GM18508 (cell line): Measurements from ENCODE around the gene GPX4.

Experiments
- ATAC-seq: cut with Tn5 transposase; IDR thresholded peaks from one replicate; pipeline ENCODE4 v1.9.1; 2021; ENCODE audit warnings: moderate number of reproducible peaks; ENCODE audit not compliant: insufficient read depth, unreplicated experiment

The GPX4 gene, protein sequence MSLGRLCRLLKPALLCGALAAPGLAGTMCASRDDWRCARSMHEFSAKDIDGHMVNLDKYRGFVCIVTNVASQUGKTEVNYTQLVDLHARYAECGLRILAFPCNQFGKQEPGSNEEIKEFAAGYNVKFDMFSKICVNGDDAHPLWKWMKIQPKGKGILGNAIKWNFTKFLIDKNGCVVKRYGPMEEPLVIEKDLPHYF

DNA sequence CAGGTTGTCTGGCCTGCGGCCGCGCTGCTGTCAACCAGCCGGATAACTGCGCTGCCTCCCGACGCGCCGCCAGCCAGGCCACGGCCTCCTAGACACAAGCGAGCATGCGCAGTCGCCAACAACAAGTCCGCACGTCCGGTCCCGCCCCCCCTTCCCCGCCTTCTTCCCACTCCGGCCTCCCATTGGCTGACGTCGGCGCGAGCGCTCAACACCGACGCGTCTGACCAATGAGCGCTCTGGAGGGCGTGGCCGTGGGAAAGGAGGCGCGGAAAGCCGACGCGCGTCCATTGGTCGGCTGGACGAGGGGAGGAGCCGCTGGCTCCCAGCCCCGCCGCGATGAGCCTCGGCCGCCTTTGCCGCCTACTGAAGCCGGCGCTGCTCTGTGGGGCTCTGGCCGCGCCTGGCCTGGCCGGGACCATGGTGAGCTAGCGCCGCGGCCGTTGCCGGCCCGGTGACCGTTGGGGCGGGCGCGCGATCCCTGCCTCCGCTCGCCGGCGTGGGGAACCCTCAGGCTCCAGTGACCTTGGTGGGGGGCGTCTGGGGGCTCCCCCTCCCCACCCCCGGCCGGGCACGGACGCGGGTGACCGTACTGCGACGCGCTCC, at the start of gene GPX4:
Gene GPX4 (plus strand): TSS at position 287 of the 603 bp plus-strand sequence. CDS start 50 bp downstream, at position 337.
- peak; percentile 35 for ATAC-seq

DNA sequence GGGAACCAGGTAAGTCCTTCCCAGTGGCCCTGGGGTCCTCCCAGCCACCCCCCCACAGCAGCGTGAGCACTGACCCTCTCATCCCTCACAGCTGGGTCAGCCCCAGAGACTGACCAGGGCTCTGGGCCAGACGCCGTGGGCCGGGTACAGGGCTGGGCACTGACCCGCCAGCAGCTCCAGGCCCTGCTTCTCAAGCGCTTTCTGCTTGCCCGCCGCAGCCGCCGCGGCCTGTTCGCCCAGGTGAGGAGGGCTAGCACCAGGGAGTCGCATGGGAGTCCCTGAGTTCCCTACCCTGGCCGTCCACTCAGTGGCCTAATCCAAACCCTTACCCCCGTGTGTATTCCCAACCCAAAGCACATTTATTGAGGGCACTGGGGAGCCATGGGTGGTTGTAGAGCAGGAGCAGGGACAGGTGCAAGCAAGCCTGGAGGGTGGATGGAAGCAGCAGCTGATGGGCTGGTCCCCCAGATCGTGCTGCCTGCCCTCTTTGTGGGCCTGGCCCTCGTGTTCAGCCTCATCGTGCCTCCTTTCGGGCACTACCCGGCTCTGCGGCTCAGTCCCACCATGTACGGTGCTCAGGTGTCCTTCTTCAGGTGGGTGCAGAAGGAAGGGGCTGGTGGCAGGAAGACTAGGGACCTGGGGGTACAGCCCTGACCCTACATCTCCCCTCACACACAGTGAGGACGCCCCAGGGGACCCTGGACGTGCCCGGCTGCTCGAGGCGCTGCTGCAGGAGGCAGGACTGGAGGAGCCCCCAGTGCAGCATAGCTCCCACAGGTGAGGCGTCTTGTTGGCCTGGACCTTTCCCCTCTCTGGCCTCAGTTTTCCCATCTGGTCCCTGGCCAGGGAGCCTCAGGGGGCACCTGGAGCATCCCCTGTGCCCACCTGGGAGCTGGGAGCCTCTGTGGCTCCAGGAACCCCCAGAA, 49.4 kb upstream of the GPX4 start:
- ATAC-seq, result no peak

- ATAC-seq, result no peak
These were observed 48.8 kb upstream of the GPX4 start for GRCh38 chr19:1055028-1055425.

GRCh38 chr19:1055886-1056620, 47.7 kb upstream of the GPX4 start:
- no peak for ATAC-seq

DNA sequence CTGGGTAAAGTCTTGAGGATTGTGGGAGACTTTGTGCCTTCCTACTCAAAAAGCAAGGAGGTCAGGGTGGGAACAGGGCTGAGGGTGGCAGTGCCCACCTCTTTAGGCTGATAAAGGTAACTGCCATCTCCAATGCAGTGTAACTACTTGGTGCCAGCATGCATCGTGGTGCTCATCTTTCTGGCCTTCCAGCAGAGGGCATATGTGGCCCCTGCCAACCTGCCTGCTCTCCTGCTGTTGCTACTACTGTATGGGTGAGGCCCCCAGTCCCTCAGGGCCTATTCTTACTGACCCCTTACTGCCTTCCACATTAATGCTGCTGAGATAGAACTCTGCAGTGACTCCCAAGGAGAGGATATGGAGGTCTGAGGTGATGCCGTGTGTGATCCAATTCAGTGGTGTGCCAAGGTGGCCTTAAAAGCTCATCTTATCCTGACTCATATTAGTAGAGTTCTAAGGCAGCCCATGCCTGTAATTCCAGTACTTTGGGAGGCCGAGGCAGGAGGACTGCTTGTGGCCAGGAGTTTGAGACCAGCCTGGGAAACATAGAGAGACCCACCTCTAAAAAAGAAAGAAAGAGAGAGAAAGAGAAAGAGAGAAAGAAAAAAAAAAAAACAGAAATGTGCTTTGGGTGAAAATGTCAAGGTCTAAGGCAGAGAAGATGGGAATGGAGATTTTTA, 46.5 kb upstream of the GPX4 start:
- no peak for ATAC-seq

DNA sequence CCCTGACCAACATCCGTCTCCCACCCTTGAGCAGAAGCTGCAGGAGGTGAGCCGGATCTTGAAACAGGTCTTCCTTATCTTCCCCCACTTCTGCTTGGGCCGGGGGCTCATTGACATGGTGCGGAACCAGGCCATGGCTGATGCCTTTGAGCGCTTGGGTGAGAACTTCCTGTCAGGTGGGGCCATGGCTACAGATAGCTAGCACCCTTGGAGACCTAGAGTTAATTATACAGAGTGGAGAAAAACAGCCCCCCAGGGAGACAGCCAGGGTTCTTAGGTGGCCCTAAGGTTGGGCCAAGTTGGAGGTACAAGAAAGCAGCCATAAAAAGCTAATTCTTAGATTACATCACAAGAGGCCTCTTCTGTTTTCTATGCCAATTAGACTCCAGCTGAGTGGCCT, 45.7 kb upstream of the GPX4 start:
- no peak for ATAC-seq

- ATAC-seq, result no peak
These were observed 43.1 kb upstream of the GPX4 start for GRCh38 chr19:1060689-1061088.

DNA sequence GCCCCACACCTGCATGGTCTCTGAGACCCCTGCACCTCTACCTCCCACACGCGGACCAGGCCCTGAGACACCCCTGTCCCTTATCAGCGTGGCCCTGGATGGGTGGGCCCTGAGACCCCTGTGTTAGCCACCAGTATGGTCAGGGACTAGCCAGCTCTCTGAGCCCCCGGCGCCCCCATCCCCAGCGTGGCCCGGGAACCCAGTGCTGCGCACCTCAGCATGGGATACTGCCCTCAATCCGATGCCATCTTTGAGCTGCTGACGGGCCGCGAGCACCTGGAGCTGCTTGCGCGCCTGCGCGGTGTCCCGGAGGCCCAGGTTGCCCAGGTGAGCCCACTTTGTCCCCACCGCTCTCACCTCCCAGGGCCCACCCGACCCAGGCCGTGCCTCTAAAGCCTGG, 41.8 kb upstream of the GPX4 start:
- no peak for ATAC-seq

GRCh38 chr19:1062387-1063029, 41.3 kb upstream of the GPX4 start:
- ATAC-seq, result no peak

GRCh38 chr19:1063030-1063908, 40.5 kb upstream of the GPX4 start:
- no peak for ATAC-seq

- no peak for ATAC-seq
These were observed 39.7 kb upstream of the GPX4 start for GRCh38 chr19:1063909-1064660.

DNA sequence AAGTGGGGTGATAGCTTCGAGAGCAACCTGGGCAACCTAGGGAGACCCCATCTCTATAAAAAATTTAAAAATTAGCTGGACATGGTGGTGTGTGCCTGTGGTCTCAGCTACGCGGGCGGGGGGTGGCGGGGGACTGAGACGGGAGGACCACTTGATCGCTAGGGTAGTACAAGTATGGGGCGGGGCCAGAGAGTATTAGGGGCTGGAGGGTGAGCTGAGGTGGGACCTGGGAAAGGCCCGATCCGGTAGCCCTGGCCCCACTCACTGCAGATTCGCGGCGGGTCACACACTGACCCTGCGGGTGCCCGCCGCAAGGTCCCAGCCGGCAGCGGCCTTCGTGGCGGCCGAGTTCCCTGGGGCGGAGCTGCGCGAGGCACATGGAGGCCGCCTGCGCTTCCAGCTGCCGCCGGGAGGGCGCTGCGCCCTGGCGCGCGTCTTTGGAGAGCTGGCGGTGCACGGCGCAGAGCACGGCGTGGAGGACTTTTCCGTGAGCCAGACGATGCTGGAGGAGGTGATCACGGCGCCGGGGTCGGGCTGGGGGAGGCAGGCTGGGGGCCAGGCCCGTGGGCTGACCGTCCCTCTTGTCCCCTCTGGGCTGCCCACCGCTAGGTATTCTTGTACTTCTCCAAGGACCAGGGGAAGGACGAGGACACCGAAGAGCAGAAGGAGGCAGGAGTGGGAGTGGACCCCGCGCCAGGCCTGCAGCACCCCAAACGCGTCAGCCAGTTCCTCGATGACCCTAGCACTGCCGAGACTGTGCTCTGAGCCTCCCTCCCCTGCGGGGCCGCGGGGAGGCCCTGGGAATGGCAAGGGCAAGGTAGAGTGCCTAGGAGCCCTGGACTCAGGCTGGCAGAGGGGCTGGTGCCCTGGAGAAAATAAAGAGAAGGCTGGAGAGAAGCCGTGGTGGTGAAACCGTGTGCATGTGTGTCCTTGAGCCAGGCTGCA, 38.9 kb upstream of the GPX4 start:
- ATAC-seq, result no peak

DNA sequence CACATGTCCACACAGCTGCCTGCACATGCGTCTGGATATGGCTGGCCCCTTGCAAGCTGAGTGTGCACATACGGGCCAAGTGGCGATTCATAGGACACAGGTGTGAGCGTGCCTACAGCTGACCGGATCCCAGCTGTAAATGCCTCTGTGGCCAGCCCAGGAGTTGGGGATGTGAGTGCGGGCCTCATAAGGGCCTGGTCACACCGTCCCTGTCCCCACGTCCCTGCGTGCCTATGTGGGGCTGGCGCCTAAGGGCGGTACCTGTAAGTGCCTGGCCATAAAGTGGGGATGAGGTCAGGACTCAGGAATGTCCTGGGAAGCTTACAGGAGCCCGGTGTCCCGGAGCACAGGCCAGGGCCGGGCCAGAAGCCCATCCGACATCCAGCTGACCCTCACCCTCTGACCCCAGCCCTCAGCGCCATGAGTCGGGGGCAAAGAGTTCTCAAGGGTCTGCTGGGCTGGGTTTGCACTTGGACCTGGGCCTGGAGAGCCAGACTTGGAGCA, 38.1 kb upstream of the GPX4 start:
- ATAC-seq, result no peak

DNA sequence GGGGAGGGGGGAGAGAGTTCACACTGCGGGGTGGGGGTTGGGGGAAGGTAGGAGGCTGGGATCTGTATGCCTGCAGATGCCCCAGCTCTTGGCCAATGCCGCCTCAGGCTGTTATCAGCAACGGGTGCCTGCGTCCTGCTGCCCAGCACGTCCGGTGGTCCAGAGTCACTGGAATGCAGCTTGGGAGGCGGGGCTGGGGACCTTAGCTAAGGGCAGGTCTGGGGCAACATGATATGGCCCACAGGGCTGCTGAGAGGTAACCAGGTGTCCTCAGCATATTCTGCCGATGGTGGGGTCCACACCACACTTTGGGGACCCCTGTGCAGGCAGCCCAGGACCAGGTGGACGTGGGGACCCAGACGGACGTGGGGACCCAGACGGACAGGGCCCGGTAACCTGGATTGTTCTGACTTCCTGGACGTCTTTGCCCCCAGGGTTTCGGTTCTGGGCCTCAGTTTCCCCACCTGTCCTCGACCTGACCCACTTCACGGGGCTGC, 37.5 kb upstream of the GPX4 start:
- no peak for ATAC-seq

- ATAC-seq, result no peak
These were observed 37.0 kb upstream of the GPX4 start, which contains the start of gene ARHGAP45 for GRCh38 chr19:1066748-1067340. ARHGAP45 (plus strand) TSS chr19:1067167; CDS start chr19:1067406, 239 bp downstream.

GRCh38 chr19:1067341-1067957, 36.3 kb upstream of the GPX4 start:
- ATAC-seq, result no peak
